GM12872 (cell line): ENCODE measurements around the gene CDH22.

Experiments used
- CTCF ChIP-seq: IDR thresholded peaks from 3 replicates; pipeline ENCODE4 v1.5.1; 2011; ENCODE audit warnings: low read depth, mild to moderate bottlenecking, low read length, moderate library complexity; ENCODE audit not compliant: insufficient read depth

CDH22 gene

GRCh38 chr20:46307139-46307998, 929 bp downstream of the CDH22 start:
- peak; percentile 94 for TF ChIP-seq CTCF

- TF ChIP-seq CTCF = no peak
These were observed 1.6 kb downstream of the CDH22 start for GRCh38 chr20:46306743-46307138.

GRCh38 chr20:46305973-46306360, 2.3 kb downstream of the CDH22 start:
- TF ChIP-seq CTCF = no peak

GRCh38 chr20:46305331-46305972, 2.8 kb downstream of the CDH22 start:
- TF ChIP-seq CTCF = no peak

GRCh38 chr20:46304852-46305251, 3.4 kb downstream of the CDH22 start:
- TF ChIP-seq CTCF = no peak

GRCh38 chr20:46304361-46304760, 3.9 kb downstream of the CDH22 start:
- TF ChIP-seq CTCF = no peak

GRCh38 chr20:46303176-46303956, 4.9 kb downstream of the CDH22 start:
- no peak for TF ChIP-seq CTCF
